HL-60 (cell line): ENCODE measurements around the gene NDUFAF2.

Experiments used
- DNase-seq, 2 experiments: peaks; one replicate each; pipeline ENCODE4 v3.0.0-alpha.2; 2010 to 2020; ENCODE audit warnings: low read depth in 1 of 2, low spot score in 1 of 2
- H3K27ac ChIP-seq: fragments of 250-450 bp; sonication (Bioruptor Pico); replicated peaks from 2 replicates; pipeline ENCODE4 v1.5.1; 2020; ENCODE audit warnings: mild to moderate bottlenecking, moderate library complexity
- H3K27me3 ChIP-seq: fragments of 250-450 bp; sonication (Bioruptor Pico); 2 replicates; pipeline ENCODE4 v1.5.1; 2021; ENCODE audit warnings: mild to moderate bottlenecking, moderate library complexity; ENCODE audit not compliant: insufficient read depth, poor library complexity, severe bottlenecking
- H3K4me3 ChIP-seq: replicated peaks from 2 replicates; pipeline ENCODE4 v1.5.1; 2011; ENCODE audit warnings: mild to moderate bottlenecking, control low read depth, low read length; ENCODE audit not compliant: insufficient read depth
- GABPA ChIP-seq: IDR thresholded peaks from 2 replicates; pipeline ENCODE4 v1.6.1; 2012; ENCODE audit warnings: low read depth
- POLR2AphosphoS5 ChIP-seq: IDR thresholded peaks from 2 replicates; pipeline ENCODE4 v1.6.1; 2012; ENCODE audit warnings: low read depth
- SPI1 ChIP-seq: IDR thresholded peaks from 2 replicates; pipeline ENCODE4 v1.6.1; 2012; ENCODE audit warnings: low read depth, mild to moderate bottlenecking, borderline replicate concordance
- TF ChIP-seq, protein P1 (sequence below): IDR thresholded peaks from one replicate; pipeline ENCODE4 v1.5.1; 2011; ENCODE audit warnings: low read length, control low read depth, inconsistent platforms; ENCODE audit not compliant: insufficient read depth
- TF ChIP-seq, protein P2 (sequence below): IDR thresholded peaks from 2 replicates; pipeline ENCODE4 v1.6.1; 2012; ENCODE audit warnings: low read depth; ENCODE audit not compliant: insufficient replicate concordance

Gene NDUFAF2

GRCh38 chr5:61182449-61182848 is 237.4 kb downstream of the NDUFAF2 start:
- no peaks in the 10 kb centered on the region for H3K27me3 ChIP-seq
- TF ChIP-seq POLR2AphosphoS5 (no peak), SPI1 (no peak), GABPA (no peak)
- TF ChIP-seq, protein P1, sequence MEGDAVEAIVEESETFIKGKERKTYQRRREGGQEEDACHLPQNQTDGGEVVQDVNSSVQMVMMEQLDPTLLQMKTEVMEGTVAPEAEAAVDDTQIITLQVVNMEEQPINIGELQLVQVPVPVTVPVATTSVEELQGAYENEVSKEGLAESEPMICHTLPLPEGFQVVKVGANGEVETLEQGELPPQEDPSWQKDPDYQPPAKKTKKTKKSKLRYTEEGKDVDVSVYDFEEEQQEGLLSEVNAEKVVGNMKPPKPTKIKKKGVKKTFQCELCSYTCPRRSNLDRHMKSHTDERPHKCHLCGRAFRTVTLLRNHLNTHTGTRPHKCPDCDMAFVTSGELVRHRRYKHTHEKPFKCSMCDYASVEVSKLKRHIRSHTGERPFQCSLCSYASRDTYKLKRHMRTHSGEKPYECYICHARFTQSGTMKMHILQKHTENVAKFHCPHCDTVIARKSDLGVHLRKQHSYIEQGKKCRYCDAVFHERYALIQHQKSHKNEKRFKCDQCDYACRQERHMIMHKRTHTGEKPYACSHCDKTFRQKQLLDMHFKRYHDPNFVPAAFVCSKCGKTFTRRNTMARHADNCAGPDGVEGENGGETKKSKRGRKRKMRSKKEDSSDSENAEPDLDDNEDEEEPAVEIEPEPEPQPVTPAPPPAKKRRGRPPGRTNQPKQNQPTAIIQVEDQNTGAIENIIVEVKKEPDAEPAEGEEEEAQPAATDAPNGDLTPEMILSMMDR = no peak
- TF ChIP-seq, protein P2, sequence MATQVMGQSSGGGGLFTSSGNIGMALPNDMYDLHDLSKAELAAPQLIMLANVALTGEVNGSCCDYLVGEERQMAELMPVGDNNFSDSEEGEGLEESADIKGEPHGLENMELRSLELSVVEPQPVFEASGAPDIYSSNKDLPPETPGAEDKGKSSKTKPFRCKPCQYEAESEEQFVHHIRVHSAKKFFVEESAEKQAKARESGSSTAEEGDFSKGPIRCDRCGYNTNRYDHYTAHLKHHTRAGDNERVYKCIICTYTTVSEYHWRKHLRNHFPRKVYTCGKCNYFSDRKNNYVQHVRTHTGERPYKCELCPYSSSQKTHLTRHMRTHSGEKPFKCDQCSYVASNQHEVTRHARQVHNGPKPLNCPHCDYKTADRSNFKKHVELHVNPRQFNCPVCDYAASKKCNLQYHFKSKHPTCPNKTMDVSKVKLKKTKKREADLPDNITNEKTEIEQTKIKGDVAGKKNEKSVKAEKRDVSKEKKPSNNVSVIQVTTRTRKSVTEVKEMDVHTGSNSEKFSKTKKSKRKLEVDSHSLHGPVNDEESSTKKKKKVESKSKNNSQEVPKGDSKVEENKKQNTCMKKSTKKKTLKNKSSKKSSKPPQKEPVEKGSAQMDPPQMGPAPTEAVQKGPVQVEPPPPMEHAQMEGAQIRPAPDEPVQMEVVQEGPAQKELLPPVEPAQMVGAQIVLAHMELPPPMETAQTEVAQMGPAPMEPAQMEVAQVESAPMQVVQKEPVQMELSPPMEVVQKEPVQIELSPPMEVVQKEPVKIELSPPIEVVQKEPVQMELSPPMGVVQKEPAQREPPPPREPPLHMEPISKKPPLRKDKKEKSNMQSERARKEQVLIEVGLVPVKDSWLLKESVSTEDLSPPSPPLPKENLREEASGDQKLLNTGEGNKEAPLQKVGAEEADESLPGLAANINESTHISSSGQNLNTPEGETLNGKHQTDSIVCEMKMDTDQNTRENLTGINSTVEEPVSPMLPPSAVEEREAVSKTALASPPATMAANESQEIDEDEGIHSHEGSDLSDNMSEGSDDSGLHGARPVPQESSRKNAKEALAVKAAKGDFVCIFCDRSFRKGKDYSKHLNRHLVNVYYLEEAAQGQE = no peak
- no peak overlapping the region for H3K4me3 ChIP-seq
- H3K27ac ChIP-seq = no peak overlapping the region
- DNase-seq = no peak

DNA sequence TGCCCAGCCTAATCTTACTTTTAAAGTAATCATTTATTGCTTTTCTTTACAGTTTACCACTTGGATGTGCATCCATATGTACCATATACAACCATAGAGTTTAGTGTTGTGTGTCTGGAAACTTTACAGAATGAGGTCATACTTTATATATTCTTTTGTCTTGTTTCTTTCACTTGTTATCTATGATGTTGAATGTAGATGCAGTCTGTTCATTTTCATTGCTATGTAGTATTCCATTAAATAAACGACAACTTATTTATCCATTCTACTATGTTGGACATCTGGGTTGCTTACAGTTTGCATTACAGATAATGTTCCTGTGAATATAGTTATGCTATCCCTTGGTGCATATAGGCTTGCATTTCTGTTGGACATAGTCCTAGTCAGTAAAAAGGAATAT is 238.5 kb downstream of the NDUFAF2 start:
- no peak for DNase-seq
- TF ChIP-seq, protein P2 = no peak
- no peak for TF ChIP-seq SPI1
- TF ChIP-seq, protein P1 = no peak
- TF ChIP-seq POLR2AphosphoS5 = no peak
- Histone ChIP-seq H3K27me3 (no peaks in the 10 kb centered on the region), H3K27ac (no peak overlapping the region), H3K4me3 (no peak overlapping the region)

DNA sequence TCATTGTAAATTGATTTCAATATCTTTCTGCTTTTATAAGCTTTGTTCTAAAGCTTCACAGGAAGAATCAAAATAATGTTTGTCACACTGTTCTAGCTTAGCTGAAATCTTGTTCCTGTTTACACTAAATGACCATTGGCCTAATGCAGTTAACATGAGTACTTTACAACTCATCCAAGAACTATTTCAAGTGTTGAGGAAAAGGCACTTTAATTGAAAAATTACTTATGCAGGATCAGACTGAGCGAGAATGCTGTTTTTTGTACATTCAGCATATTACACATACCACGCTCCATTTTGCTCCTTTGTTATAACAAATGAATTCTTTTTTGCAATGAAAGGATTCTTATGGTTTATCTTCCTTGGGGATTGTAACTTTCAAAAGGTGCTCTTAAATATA is 239.7 kb downstream of the NDUFAF2 start:
- Histone ChIP-seq H3K4me3 (no peak overlapping the region), H3K27me3 (no peaks in the 10 kb centered on the region), H3K27ac (no peak overlapping the region)
- DNase-seq = no peak
- TF ChIP-seq, protein P2 = no peak
- TF ChIP-seq POLR2AphosphoS5 (no peak), GABPA (no peak), SPI1 (no peak)
- TF ChIP-seq, protein P1 = no peak
